ENCODE measurements around the gene NCKIPSD. TPM values are rescaled to one million over a fixed set of nuclear protein-coding genes. Genes with fewer than 3 reads are reported as not detected.

NCKIPSD gene
- polyA plus RNA-seq, 1 donor = 7.5 TPM

GRCh38 chr3:48696156-48696555 lies 10.4 kb upstream of the NCKIPSD start:
- DNase-seq = no peak

GRCh38 chr3:48695393-48695753 lies 9.7 kb upstream of the NCKIPSD start:
- DNase-seq = no peak

- no peak for DNase-seq
Observed at GRCh38 chr3:48694610-48695392, 9.1 kb upstream of the NCKIPSD start.

- no peak for DNase-seq
Observed at GRCh38 chr3:48693826-48694225, 8.1 kb upstream of the NCKIPSD start.

- no peak for DNase-seq
Observed at GRCh38 chr3:48692551-48692950, 6.8 kb upstream of the NCKIPSD start.

- no peak for DNase-seq
Observed at GRCh38 chr3:48690846-48691458, 5.2 kb upstream of the NCKIPSD start.

GRCh38 chr3:48689384-48689783 lies 3.7 kb upstream of the NCKIPSD start:
- DNase-seq = no peak

GRCh38 chr3:48688737-48689075 lies 3.0 kb upstream of the NCKIPSD start:
- DNase-seq = no peak

- no peak for DNase-seq
Observed at GRCh38 chr3:48688032-48688736, 2.5 kb upstream of the NCKIPSD start.

GRCh38 chr3:48687220-48687678 lies 1.5 kb upstream of the NCKIPSD start:
- DNase-seq = no peak

GRCh38 chr3:48686538-48687219 lies 964 bp upstream of the NCKIPSD start:
- no peak for DNase-seq

- no peak for DNase-seq
Observed at GRCh38 chr3:48685293-48685602, 467 bp downstream of the NCKIPSD start.

- no peak for DNase-seq
Observed at GRCh38 chr3:48684480-48685143, 1.1 kb downstream of the NCKIPSD start.

GRCh38 chr3:48684054-48684349 lies 1.7 kb downstream of the NCKIPSD start:
- no peak for DNase-seq

- DNase-seq = no peak
Observed at GRCh38 chr3:48682786-48683185, 2.9 kb downstream of the NCKIPSD start.

- no peak for DNase-seq
Observed at GRCh38 chr3:48681974-48682610, 3.6 kb downstream of the NCKIPSD start.

- no peak for DNase-seq
Observed at GRCh38 chr3:48681541-48681880, 4.2 kb downstream of the NCKIPSD start.

- DNase-seq = no peak
Observed at GRCh38 chr3:48680811-48681540, 4.7 kb downstream of the NCKIPSD start.

- DNase-seq = no peak
Observed at GRCh38 chr3:48679411-48680391, 6.0 kb downstream of the NCKIPSD start.

- DNase-seq = no peak
Observed at GRCh38 chr3:48678566-48679380, 6.9 kb downstream of the NCKIPSD start.
